K562 (cell line): Measurements from ENCODE around the gene USP11. TPM values are rescaled to one million over a fixed set of nuclear protein-coding genes. Genes with fewer than 3 reads are reported as not detected.
A peak's percentile ranks its signal among the peaks of the same experiment; 100 is the strongest.

Experiments
- ADNP ChIP-seq: fragments of 200-800 bp; sonication (Bioruptor generic); IDR thresholded peaks from 2 replicates; pipeline ENCODE4 v1.6.1; 2016; ENCODE audit warnings: missing genetic modification characterization, missing compliant biosample characterization
- CREM ChIP-seq: IDR thresholded peaks from 2 replicates; pipeline ENCODE4 v1.6.1; 2014; ENCODE audit warnings: antibody characterized with exemption, low read depth
- E2F3 ChIP-seq: fragments of 250-450 bp; sonication (Bioruptor Pico); IDR thresholded peaks from 2 replicates; pipeline ENCODE4 v1.4.0; 2020; ENCODE audit warnings: mild to moderate bottlenecking
- GABPB2 ChIP-seq: fragments of 250-450 bp; sonication (Bioruptor Pico); conservative IDR thresholded peaks from 2 replicates; pipeline ENCODE4 v1.5.1; 2021; ENCODE audit warnings: mild to moderate bottlenecking
- HMG20A ChIP-seq: fragments of 450-650 bp; formaldehyde crosslinking; conservative IDR thresholded peaks from 2 replicates; pipeline ENCODE4 v1.4.0; 2020; ENCODE audit warnings: mild to moderate bottlenecking, mixed read lengths
- MTF1 ChIP-seq: fragments of 250-450 bp; sonication (Bioruptor Pico); IDR thresholded peaks from 2 replicates; pipeline ENCODE4 v1.9.0; 2021; ENCODE audit warnings: moderate library complexity, mild to moderate bottlenecking, inconsistent platforms, borderline replicate concordance
- POU5F1 ChIP-seq: fragments of 150-350 bp; IDR thresholded peaks from 2 replicates; pipeline ENCODE4 v1.6.1; 2014; ENCODE audit warnings: borderline replicate concordance, low read length, low read depth, mild to moderate bottlenecking; ENCODE audit not compliant: partially characterized antibody
- PPARD ChIP-seq: fragments of 250-450 bp; sonication (Bioruptor Pico); IDR thresholded peaks from 2 replicates; pipeline ENCODE4 v1.8.0; 2022; ENCODE audit warnings: inconsistent platforms, mild to moderate bottlenecking, moderate library complexity
- PURB ChIP-seq: sonication (generic); formaldehyde crosslinking; IDR thresholded peaks from 2 replicates; pipeline ENCODE4 v1.9.0; 2021; ENCODE audit warnings: low read depth, mild to moderate bottlenecking, missing genetic modification reagents
- RB1 ChIP-seq: fragments of 450-650 bp; IDR thresholded peaks from 2 replicates; pipeline ENCODE4 v1.6.1; 2017; ENCODE audit warnings: low read depth, mild to moderate bottlenecking
- RUNX1 ChIP-seq: sonication (generic); IDR thresholded peaks from 2 replicates; pipeline ENCODE4 v1.6.1; 2016; ENCODE audit warnings: antibody characterized with exemption, low read depth
- SETDB1 ChIP-seq: IDR thresholded peaks from one replicate; pipeline ENCODE4 v1.6.1; 2012; ENCODE audit warnings: low read length, control low read depth, inconsistent platforms
- SLC30A9 ChIP-seq: fragments of 250-450 bp; sonication (Bioruptor Pico); IDR thresholded peaks from 2 replicates; pipeline ENCODE4 v1.8.0; 2022; ENCODE audit warnings: mild to moderate bottlenecking, moderate library complexity
- STAT5B ChIP-seq: fragments of 250-450 bp; sonication (Bioruptor Pico); IDR thresholded peaks from 2 replicates; pipeline ENCODE4 v1.8.0; 2021; ENCODE audit warnings: mild to moderate bottlenecking, inconsistent platforms
- ZNF12 ChIP-seq: sonication (generic); formaldehyde crosslinking; IDR thresholded peaks from 2 replicates; pipeline ENCODE4 v1.4.0; 2020; ENCODE audit warnings: mild to moderate bottlenecking, missing genetic modification reagents
- ZNF347 ChIP-seq: fragments of 450-650 bp; formaldehyde crosslinking; IDR thresholded peaks from 2 replicates; pipeline ENCODE4 v1.4.0; 2020; ENCODE audit warnings: low read depth, mild to moderate bottlenecking, moderate library complexity
- polyA plus RNA-seq, 8 experiments: library from polyadenylated mRNA; depleted of rRNA in 4 of 8; stranded (reverse) in 5 of 8; unstranded in 3 of 8; fragments of >200 nt; fragmentation: Nextera tagmentation in 2 of 8; fragmentation: Illumina TruSeq in 1 of 8; extraction: Ambion mirVana in 2 of 8; extraction: Trizol in 1 of 8; gene quantifications; 2 replicates each; pipeline versions ENCODE4 v1.2.1 to v1.2.3, GENCODE V29; 2011 to 2014; ENCODE audit warnings: inconsistent platforms in 1 of 8, missing spikeins in 1 of 8
- total RNA-seq, 7 experiments: library from RNA; depleted of rRNA in 6 of 7; stranded (reverse); fragments of >200 nt in 6 of 7; fragmentation: Illumina TruSeq in 2 of 7; extraction: Trizol in 2 of 7; gene quantifications; 2 replicates each; pipeline versions ENCODE4 v1.2.1 to v1.2.3, GENCODE V29; 2011 to 2021; ENCODE audit warnings: low replicate concordance in 1 of 7
- TF ChIP-seq, protein P1 (sequence below): fragments of 250-450 bp; sonication (Bioruptor Pico); IDR thresholded peaks from 2 replicates; pipeline ENCODE4 v1.4.0; 2020
- TF ChIP-seq, protein P2 (sequence below): fragments of 250-450 bp; sonication (Bioruptor Pico); IDR thresholded peaks from 2 replicates; pipeline ENCODE4 v1.5.0; 2021
- TF ChIP-seq, protein P3 (sequence below): fragments of 450-650 bp; formaldehyde crosslinking; conservative IDR thresholded peaks from 2 replicates; pipeline ENCODE4 v1.4.0; 2022; ENCODE audit warnings: mild to moderate bottlenecking, missing genetic modification characterization
- TF ChIP-seq, protein P4 (sequence below): fragments of 250-450 bp; sonication (Bioruptor Pico); IDR thresholded peaks from 2 replicates; pipeline ENCODE4 v1.8.0; 2021; ENCODE audit warnings: moderate library complexity, mild to moderate bottlenecking, inconsistent platforms

The USP11 gene
- total and polyA plus RNA-seq, 9 of the 15 experiments (the other 6 are each of a cell fraction or from before 2014, with no cell fraction given): 2.5 to 29.0 (median 11.7) TPM

DNA sequence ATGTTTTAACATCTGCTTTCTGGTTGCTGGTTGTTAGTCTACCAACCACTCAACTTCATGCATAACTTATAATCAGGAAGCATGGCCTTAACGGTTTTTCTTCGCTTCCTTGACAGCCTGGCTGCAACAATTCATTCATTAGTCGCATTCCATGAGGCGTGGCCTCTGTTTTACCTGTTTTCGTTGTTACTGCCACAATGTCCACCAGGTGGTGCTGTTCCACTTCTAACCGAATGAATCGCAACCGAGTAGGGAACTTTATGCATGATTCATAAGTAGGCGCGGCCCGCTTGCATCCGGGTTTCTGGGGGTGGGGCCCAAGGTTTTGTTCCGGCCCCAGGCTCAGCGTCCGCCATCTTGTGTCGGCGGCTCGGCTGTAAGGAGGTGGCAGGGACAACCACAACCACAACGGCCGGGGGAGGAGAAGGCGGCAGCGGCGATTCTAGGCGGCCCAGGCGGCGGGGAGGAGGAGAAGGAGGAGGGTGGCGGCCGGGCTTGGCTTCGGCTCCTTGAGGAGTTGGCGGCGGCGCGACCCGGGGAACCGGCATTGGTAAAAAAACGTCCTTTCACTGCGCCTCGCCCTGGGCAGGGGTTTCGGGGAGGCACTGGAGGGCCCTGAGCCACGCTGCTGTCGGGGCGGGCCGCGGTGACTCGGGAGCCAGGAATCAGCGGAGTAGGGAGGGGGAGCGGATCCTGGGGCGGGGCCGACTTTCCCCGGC, 39.2 kb upstream of the USP11 start, which contains the start of gene UBA1 (continued):
- TF ChIP-seq, protein P1, sequence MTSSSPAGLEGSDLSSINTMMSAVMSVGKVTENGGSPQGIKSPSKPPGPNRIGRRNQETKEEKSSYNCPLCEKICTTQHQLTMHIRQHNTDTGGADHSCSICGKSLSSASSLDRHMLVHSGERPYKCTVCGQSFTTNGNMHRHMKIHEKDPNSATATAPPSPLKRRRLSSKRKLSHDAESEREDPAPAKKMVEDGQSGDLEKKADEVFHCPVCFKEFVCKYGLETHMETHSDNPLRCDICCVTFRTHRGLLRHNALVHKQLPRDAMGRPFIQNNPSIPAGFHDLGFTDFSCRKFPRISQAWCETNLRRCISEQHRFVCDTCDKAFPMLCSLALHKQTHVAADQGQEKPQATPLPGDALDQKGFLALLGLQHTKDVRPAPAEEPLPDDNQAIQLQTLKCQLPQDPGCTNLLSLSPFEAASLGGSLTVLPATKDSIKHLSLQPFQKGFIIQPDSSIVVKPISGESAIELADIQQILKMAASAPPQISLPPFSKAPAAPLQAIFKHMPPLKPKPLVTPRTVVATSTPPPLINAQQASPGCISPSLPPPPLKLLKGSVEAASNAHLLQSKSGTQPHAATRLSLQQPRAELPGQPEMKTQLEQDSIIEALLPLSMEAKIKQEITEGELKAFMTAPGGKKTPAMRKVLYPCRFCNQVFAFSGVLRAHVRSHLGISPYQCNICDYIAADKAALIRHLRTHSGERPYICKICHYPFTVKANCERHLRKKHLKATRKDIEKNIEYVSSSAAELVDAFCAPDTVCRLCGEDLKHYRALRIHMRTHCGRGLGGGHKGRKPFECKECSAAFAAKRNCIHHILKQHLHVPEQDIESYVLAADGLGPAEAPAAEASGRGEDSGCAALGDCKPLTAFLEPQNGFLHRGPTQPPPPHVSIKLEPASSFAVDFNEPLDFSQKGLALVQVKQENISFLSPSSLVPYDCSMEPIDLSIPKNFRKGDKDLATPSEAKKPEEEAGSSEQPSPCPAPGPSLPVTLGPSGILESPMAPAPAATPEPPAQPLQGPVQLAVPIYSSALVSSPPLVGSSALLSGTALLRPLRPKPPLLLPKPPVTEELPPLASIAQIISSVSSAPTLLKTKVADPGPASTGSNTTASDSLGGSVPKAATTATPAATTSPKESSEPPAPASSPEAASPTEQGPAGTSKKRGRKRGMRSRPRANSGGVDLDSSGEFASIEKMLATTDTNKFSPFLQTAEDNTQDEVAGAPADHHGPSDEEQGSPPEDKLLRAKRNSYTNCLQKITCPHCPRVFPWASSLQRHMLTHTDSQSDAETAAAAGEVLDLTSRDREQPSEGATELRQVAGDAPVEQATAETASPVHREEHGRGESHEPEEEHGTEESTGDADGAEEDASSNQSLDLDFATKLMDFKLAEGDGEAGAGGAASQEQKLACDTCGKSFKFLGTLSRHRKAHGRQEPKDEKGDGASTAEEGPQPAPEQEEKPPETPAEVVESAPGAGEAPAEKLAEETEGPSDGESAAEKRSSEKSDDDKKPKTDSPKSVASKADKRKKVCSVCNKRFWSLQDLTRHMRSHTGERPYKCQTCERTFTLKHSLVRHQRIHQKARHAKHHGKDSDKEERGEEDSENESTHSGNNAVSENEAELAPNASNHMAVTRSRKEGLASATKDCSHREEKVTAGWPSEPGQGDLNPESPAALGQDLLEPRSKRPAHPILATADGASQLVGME (CRISPR knock-in tag): no peak
- TF ChIP-seq CREM: peak; percentile 47; the same call in 1 of the 2 replicates
- TF ChIP-seq, protein P2, sequence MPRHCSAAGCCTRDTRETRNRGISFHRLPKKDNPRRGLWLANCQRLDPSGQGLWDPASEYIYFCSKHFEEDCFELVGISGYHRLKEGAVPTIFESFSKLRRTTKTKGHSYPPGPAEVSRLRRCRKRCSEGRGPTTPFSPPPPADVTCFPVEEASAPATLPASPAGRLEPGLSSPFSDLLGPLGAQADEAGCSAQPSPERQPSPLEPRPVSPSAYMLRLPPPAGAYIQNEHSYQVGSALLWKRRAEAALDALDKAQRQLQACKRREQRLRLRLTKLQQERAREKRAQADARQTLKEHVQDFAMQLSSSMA (CRISPR knock-in tag): no peak
- TF ChIP-seq ZNF347 (CRISPR knock-in tag): no peak
- TF ChIP-seq GABPB2 (CRISPR knock-in tag): no peak
- TF ChIP-seq ZNF12 (CRISPR knock-in tag): no peak
- TF ChIP-seq, protein P3, sequence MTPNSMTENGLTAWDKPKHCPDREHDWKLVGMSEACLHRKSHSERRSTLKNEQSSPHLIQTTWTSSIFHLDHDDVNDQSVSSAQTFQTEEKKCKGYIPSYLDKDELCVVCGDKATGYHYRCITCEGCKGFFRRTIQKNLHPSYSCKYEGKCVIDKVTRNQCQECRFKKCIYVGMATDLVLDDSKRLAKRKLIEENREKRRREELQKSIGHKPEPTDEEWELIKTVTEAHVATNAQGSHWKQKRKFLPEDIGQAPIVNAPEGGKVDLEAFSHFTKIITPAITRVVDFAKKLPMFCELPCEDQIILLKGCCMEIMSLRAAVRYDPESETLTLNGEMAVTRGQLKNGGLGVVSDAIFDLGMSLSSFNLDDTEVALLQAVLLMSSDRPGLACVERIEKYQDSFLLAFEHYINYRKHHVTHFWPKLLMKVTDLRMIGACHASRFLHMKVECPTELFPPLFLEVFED: no peak
- no peak for TF ChIP-seq MTF1 (CRISPR knock-in tag)
- no peak for TF ChIP-seq HMG20A (CRISPR knock-in tag)
- no peak for TF ChIP-seq POU5F1
- no peak for TF ChIP-seq SETDB1
- 0 out of 2 replicates have a peak, but pooled peaks have one; percentile 29 for TF ChIP-seq RB1
- no peak for TF ChIP-seq STAT5B
- no peak for TF ChIP-seq ADNP (tag)
- no peak for TF ChIP-seq RUNX1
- no peak for TF ChIP-seq PURB (CRISPR knock-in tag)
- no peak for TF ChIP-seq SLC30A9 (CRISPR knock-in tag)
- TF ChIP-seq E2F3 (CRISPR knock-in tag): no peak
- TF ChIP-seq, protein P4, sequence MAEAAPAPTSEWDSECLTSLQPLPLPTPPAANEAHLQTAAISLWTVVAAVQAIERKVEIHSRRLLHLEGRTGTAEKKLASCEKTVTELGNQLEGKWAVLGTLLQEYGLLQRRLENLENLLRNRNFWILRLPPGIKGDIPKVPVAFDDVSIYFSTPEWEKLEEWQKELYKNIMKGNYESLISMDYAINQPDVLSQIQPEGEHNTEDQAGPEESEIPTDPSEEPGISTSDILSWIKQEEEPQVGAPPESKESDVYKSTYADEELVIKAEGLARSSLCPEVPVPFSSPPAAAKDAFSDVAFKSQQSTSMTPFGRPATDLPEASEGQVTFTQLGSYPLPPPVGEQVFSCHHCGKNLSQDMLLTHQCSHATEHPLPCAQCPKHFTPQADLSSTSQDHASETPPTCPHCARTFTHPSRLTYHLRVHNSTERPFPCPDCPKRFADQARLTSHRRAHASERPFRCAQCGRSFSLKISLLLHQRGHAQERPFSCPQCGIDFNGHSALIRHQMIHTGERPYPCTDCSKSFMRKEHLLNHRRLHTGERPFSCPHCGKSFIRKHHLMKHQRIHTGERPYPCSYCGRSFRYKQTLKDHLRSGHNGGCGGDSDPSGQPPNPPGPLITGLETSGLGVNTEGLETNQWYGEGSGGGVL: no peak
- no peak for TF ChIP-seq PPARD (CRISPR knock-in tag)
